GM21717 (cell line): Measurements from ENCODE around the gene LYPD6B.
A peak's percentile ranks its signal among the peaks of the same experiment; 100 is the strongest.

ENCODE experiments used
- ATAC-seq: cut with Tn5 transposase; IDR thresholded peaks from one replicate; pipeline ENCODE4 v1.9.1; 2021; ENCODE audit warnings: mild to moderate bottlenecking, moderate library complexity; ENCODE audit not compliant: unreplicated experiment

Gene LYPD6B

GRCh38 chr2:149009576-149010461, 28.7 kb upstream of the LYPD6B start:
- no peak for ATAC-seq

- ATAC-seq: no peak
These were observed 26.0 kb upstream of the LYPD6B start for GRCh38 chr2:149012545-149012944.

DNA sequence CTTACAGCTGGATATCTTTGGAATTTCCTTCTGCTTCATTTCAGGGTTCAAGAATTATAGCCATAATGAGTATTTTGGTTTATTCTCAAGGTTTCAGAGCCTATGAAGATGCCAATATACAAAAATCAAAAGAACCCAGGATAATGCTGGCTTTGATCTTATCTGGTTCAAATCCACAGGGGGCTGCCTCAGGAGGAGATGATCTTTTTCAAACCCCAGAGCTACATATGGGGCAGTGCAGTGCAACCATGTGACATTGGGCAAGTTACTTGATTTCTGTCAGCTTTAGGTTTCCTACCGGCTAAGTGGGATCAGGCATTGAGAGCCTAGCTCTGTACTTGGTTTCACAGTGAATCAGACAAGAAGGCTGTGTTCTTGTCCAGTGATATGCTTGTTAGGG, 23.0 kb upstream of the LYPD6B start:
- ATAC-seq: no peak

DNA sequence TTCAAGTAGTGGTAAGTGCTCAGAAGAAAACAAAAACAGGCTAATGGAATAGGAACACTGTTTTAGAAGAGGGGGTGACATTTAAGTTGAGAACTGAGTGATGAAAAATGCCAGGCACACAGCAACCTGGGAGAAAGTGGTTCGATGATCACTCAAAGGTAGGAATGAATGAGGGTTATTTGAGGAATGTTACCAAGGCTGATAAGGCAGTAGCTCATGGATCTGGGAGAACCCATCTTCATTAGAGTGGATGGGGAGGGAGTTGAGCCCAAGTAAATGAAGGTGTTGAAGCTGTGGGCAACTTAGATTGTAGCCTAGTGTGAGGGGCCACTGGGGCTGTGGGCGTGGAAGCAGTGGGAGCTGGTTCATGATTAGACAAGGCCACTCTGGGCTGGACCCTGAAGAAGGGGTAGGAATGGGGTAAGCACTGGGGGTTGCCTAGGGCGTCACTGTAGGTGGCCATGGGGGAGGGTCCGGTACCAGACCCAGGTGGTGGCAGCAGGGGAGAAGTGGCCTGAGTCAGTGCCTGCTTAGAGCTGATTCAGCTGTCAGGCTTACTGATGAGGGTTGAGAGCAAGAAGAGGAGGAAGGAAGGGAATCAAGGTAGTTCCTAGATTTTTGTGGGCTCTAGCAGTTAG, 22.5 kb upstream of the LYPD6B start:
- ATAC-seq: no peak

DNA sequence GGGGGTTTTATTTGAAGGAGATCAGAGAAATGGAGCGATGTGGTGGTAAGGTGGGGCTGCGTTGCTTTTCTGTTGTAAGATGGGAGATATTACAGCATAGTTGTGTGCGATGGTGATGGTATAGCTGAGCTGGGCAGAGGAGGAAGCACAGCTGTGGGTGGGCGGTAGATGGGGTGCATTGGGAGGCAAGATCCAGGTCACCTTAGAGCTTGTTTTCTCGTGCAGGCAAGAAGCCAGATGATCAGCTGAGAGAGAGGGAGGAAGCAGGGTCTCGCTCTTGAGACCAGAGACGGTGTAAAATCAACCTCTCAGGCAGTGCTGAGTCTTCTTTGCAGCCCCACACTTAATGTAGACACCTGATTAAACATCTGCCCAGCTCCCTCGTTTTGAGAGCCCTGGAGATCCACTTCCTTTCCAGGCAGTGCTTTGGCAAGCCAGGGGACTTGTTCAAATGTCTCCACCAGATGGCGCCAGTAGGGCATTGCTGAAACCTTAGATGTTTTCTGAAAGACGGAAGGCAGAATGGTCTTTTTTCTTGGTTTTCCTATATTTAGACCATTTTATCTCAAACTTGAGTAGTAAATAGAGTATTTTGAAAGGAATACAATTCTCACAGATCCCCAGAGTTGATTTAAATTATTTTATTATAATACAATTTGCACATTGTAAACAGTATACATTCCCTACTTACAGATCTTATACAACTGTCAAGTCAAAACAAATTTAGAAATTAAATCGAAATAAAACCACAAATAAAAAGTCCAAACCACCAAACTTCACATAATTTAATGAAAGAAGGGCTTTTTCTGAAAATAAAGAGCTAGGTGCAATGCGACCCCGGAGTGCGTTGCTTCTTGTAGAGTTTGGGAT, 21.1 kb upstream of the LYPD6B start:
- peak; percentile 15 for ATAC-seq

DNA sequence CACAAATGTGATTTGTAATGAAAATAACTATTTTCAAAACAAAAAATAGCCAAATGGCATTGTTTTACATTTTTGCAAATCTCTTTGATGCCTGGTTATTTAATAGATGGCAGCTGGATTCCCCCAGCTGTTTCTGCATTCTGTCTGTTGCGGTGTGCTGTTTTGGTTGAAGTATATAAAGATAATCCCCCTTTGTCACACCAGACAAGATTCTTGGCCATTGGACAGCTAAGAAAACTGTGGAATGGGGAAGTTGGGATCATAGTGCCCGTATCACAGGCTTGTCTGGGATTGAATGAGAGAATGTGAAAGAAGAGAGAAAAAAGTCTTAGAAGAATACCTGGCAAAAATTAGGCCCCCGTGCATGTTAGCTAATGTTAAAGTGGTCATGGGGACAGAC, 19.5 kb upstream of the LYPD6B start:
- no peak for ATAC-seq

- no peak for ATAC-seq
These were observed 18.7 kb upstream of the LYPD6B start for GRCh38 chr2:149019768-149020167.

DNA sequence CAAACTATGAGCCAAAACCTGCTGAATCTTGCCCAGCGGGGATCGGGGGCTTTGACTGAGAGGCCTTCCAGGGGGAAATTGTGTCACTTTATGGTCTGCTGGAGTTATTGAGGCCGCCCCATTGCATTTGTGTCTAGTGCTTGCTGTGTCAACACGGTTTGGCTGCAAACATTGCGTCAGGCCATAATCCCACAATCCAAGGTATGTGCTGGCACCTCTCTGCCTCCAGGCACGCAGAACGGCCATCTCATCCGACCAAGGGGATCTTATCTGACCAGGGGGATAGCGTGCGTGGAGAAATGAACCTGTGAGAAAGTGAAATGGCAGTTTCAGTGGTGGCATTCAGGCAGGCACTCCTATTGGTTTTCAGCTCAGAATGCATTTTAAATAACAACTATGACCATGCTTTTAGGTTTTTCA, 18.1 kb upstream of the LYPD6B start:
- ATAC-seq: peak; percentile 51

DNA sequence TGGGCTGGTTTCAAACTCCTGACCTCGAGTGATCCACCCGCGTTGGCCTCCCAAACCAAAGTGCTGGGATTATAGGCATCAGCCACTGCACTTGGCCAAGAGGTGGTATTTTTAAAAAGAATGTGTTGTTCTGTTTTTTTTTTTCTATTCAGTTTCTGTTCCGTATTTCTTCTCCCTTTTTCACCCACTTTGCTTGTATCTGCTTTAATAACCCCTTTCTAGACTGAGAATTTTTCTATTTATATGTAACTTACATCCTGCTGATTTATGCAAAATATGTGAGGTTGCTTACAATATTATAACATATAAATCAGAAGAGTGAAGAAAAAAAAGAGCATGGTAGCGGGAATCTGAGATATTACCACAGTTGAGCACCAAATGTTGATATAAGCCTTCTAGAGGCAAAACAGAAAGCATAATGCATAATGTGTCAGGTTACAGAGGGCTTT, 17.2 kb upstream of the LYPD6B start:
- peak; percentile 69 for ATAC-seq

DNA sequence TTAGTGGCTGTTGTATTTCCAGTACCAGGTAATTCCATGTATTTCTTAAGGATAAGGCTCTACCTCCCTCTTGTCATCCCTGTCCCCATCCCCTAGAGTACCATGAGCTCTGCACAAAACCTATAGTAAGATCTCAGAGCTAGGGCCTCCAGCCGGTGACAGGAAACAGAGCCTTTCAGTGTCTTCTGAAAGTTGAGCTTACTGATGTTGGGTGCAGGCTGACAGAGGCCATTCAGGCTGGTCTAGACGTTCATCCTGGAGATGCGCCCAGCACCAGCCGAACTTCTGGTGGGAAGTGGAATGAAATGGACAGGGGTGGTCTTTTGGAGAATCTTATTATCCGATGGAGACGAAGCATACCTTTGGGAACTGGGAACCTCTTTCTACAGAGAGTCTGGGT, 16.7 kb upstream of the LYPD6B start:
- ATAC-seq: peak; percentile 67

DNA sequence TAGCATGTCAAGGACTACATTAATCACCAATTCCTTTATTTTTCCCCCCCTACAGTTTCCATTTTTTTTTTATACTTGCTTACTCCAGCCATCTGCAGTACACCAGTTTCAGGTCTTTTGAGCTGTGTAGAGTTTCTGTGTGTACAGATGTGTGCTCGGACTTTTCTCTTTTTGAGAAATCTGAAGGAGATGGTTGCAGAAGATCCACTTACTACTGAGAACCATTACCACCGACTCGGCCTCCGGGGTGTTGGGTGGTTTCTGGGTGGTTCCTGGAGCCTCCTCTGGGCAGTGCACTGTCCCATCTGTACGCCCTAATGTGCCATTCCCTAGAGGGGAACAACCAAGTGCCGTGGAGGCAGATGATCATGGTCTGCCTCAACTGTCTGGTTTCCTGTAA, 15.4 kb upstream of the LYPD6B start:
- ATAC-seq: no peak

DNA sequence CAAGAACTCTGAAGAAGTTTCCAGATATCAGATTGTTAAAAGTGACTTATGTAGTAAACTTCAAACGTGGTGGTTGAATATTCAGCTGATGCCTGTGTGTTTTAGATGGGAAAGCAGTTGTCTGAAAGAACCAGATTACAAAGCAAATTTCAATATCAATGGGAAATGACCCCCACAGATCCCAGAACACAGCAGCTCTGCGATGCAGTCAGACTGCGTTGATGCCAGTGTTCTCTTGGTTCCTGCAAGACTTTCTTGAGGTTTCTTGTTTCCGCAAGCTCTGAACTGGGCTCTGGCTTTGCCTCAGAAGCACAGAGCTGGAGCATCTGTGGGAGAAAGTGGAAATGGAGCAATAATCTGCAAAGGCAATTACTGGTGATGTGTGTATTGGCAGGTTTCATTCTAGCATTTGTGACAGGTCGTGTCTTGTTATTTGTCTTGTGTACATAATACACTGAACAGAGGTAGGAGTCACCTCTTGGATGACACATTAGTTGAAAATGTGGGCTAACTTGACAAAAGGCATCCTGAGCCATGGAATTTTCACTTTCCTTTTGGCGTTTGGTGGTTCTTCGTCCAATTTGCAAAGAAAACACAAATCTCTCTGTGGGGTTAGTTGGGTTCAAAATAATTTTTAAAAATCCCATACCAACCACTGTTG, 10.8 kb upstream of the LYPD6B start:
- ATAC-seq: no peak

- no peak for ATAC-seq
These were observed 10.1 kb upstream of the LYPD6B start for GRCh38 chr2:149028377-149028776.

GRCh38 chr2:149028891-149029290, 9.6 kb upstream of the LYPD6B start:
- ATAC-seq: no peak

GRCh38 chr2:149029307-149029965, 9.1 kb upstream of the LYPD6B start:
- ATAC-seq: no peak

- no peak for ATAC-seq
These were observed 7.1 kb upstream of the LYPD6B start for GRCh38 chr2:149031396-149031795.

GRCh38 chr2:149033716-149034115, 4.8 kb upstream of the LYPD6B start:
- no peak for ATAC-seq

- ATAC-seq: no peak
These were observed 4.1 kb upstream of the LYPD6B start for GRCh38 chr2:149034406-149034805.

DNA sequence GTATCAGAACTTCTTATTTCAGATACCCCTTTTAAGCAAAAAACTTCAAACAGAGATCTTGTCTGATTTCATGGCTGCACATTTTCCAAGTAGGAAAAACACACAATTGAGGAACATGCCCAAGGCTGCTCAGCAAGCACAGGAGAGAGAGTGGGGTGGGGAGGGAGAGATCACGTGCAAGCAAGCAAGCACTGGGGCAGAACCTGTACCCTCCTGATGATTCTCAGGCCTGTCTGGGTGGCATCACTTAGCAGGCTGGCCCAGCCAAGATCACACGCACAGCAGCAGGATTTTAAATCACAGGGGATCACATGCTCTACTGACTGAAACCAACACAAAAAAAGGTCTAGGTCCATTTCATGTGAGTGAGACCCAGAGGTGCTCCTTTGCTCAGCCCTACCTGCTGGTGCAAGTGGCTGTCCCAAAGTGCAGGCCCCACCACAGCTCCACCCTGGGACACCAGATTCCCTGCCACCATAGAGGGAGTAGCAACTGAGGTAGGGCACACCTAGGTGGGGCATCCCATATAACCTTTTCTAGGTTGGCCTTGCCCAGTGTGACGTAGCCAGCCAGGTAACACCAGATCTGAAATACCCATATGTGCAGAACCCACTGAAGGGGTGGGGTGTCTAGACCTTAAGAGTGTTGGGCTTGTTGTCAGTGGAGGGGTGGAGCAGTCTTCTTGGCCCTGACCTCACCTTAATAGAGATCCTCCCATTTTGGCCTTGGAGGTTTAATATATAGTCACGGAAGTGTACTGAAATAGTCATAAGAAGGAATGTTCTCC, 1.8 kb upstream of the LYPD6B start:
- no peak for ATAC-seq

DNA sequence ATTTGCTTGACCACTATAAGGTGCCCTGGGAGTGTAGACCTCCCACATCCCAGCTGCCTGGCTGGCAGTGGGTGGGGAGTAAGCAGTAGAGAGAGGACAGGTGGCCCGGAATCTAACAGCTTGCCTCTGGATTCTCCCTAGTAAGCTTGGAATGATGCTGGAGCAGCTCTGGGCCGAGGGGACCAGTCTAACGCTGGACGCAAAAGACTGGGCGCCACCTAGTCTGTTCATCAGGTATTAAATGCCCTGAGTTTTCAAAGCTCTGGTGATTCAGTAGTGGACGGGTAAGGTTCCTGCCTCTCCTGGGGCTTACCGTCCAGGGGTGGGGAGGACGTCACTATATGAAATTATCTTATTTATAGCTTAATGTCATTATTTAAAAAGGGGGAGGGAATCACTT, 648 bp upstream of the LYPD6B start:
- no peak for ATAC-seq
